HCT116 (cell line): ENCODE results near the gene ABTB2. TPM values are rescaled to one million over a fixed set of nuclear protein-coding genes. Genes with fewer than 3 reads are reported as not detected.

Experiments
- ATAC-seq: fragments of 200-7000 bp; cut with Tn5 transposase; 2 replicates; pipeline ENCODE4 v1.9.1; 2020; ENCODE audit warnings: mild to moderate bottlenecking, moderate library complexity
- BruUV-seq: library from RNA; stranded (reverse); fragments of 400-500 nt; replicated peaks from 2 replicates; lab custom pipeline; 2021; lab: Mats Ljungman, UMichigan
- CTCF ChIA-PET: fragments of 300-600 bp; sonication (Branson Sonifier 250); formaldehyde crosslinking; loops from one replicate; lab custom pipeline; 2021; ENCODE audit warnings: antibody characterized with exemption; lab: Charles Lee
- POLR2A ChIA-PET: fragments of 300-600, 350-600 bp; sonication (Branson Sonifier 250); formaldehyde crosslinking; loops from one replicate; lab custom pipeline; 2021; ENCODE audit warnings: antibody characterized with exemption; lab: Charles Lee
- RAD21 ChIA-PET, 2 experiments: fragments of 300-600 bp; sonication (Branson Sonifier 250); formaldehyde crosslinking; loops; one replicate each; lab custom pipeline; 2023; ENCODE audit warnings: low total read pairs in 2 of 2; ENCODE audit not compliant: uncharacterized antibody in 2 of 2, unreplicated experiment in 2 of 2, low non-redundant PET in 1 of 2; lab: Charles Lee
- DNase-seq: peaks from one replicate; pipeline ENCODE4 v3.0.0-alpha.2; 2010; ENCODE audit warnings: low read depth, low spot score
- H2AFZ ChIP-seq: fragments of 200-600 bp; shearing (Covaris generic), sonication (generic); 2 replicates; pipeline ENCODE4 v1.6.1; 2017; ENCODE audit warnings: low read depth, mixed run types, mixed read lengths, antibody characterized with exemption, low read length; ENCODE audit not compliant: poor library complexity, severe bottlenecking
- H3K27ac ChIP-seq: 2 replicates; pipeline ENCODE4 v1.5.1; 2012; ENCODE audit warnings: low read depth, low read length
- H3K27me3 ChIP-seq: fragments of 200-600 bp; sonication (generic); 2 replicates; pipeline ENCODE4 v1.6.1; 2016; ENCODE audit warnings: mixed run types, low read length, mixed read lengths; ENCODE audit not compliant: insufficient read depth
- H3K36me3 ChIP-seq, 2 experiments: fragments of 200-500 bp in 1 of 2; fragments of 200-600 bp in 1 of 2; sonication (Bioruptor generic) in 1 of 2; sonication (generic) in 1 of 2; 2 replicates each; pipeline versions ENCODE4 v1.5.1 to v1.6.1; 2014 to 2016; ENCODE audit warnings: low read length in 2 of 2, inconsistent platforms in 1 of 2, mixed read lengths in 1 of 2, mixed run types in 1 of 2; ENCODE audit not compliant: insufficient read depth in 2 of 2, control insufficient read depth in 1 of 2
- H3K4me1 ChIP-seq, 2 experiments: fragments of 200-600 bp in 1 of 2; sonication (generic) in 1 of 2; 2 replicates each; pipeline versions ENCODE4 v1.5.1 to v1.6.1; 2012 to 2017; ENCODE audit warnings: low read length in 2 of 2, inconsistent platforms in 1 of 2, mild to moderate bottlenecking in 1 of 2, mixed read lengths in 1 of 2, mixed run types in 1 of 2, moderate library complexity in 1 of 2; ENCODE audit not compliant: insufficient read depth in 2 of 2, control insufficient read depth in 1 of 2
- H3K4me2 ChIP-seq: fragments of 200-600 bp; sonication (generic); 2 replicates; pipeline ENCODE4 v1.6.1; 2017; ENCODE audit warnings: mixed run types, low read length, mixed read lengths
- H3K4me3 ChIP-seq, 2 experiments: fragments of 200-600 bp in 1 of 2; sonication (generic) in 1 of 2; replicated peaks in 1 of 2; 2 replicates each; pipeline ENCODE4 v1.5.1; 2011 to 2016; ENCODE audit warnings: low read length in 2 of 2, control low read depth in 1 of 2, low read depth in 1 of 2, mild to moderate bottlenecking in 1 of 2, mixed read lengths in 1 of 2, mixed run types in 1 of 2
- H3K79me2 ChIP-seq: fragments of 200-600 bp; sonication (generic); 2 replicates; pipeline ENCODE4 v1.6.1; 2017; ENCODE audit warnings: mild to moderate bottlenecking, mixed run types, low read length, moderate library complexity, mixed read lengths; ENCODE audit not compliant: insufficient read depth
- H3K9ac ChIP-seq: fragments of 200-600 bp; sonication (generic); 2 replicates; pipeline ENCODE4 v1.6.1; 2016; ENCODE audit warnings: low read length, mixed read lengths
- H3K9me2 ChIP-seq: fragments of 200-600 bp; sonication (generic), shearing (Covaris generic); 2 replicates; pipeline ENCODE4 v1.6.1; 2017; ENCODE audit warnings: mixed run types, mild to moderate bottlenecking, moderate library complexity; ENCODE audit not compliant: insufficient read depth
- H3K9me3 ChIP-seq, 2 experiments: fragments of 200-500 bp in 1 of 2; fragments of 200-600 bp in 1 of 2; sonication (Bioruptor generic) in 1 of 2; sonication (generic) in 1 of 2; 2 replicates each; pipeline ENCODE4 v1.6.1; 2014 to 2017; ENCODE audit warnings: low read length in 2 of 2, mixed read lengths in 2 of 2, inconsistent platforms in 1 of 2, low read depth in 1 of 2, mild to moderate bottlenecking in 1 of 2, mixed run types in 1 of 2, moderate library complexity in 1 of 2; ENCODE audit not compliant: control insufficient read depth in 1 of 2, insufficient read depth in 1 of 2
- H4K20me1 ChIP-seq: fragments of 200-600 bp; sonication (generic), shearing (Covaris generic); 2 replicates; pipeline ENCODE4 v1.6.1; 2017; ENCODE audit warnings: mixed run types, mild to moderate bottlenecking, moderate library complexity; ENCODE audit not compliant: insufficient read depth
- CBX3 ChIP-seq: IDR thresholded peaks from 2 replicates; pipeline ENCODE4 v1.6.1; 2012; ENCODE audit warnings: low read depth
- CEBPB ChIP-seq: IDR thresholded peaks from 2 replicates; pipeline ENCODE4 v1.6.1; 2012; ENCODE audit warnings: low read depth
- EGR1 ChIP-seq: IDR thresholded peaks from 2 replicates; pipeline ENCODE4 v1.6.1; 2012; ENCODE audit warnings: low read depth
- ELF1 ChIP-seq: IDR thresholded peaks from 2 replicates; pipeline ENCODE4 v1.6.1; 2012; ENCODE audit warnings: low read depth, borderline replicate concordance
- EZH2 ChIP-seq: fragments of 200-600 bp; sonication (generic); IDR thresholded peaks from 2 replicates; pipeline ENCODE4 v1.6.1; 2017; ENCODE audit warnings: antibody characterized with exemption, mixed run types
- JUND ChIP-seq: IDR thresholded peaks from 2 replicates; pipeline ENCODE4 v1.6.1; 2012
- MAX ChIP-seq: IDR thresholded peaks from 2 replicates; pipeline ENCODE4 v1.6.1; 2012
- POLR2A ChIP-seq: IDR thresholded peaks from 2 replicates; pipeline ENCODE4 v1.7.0; 2011; ENCODE audit warnings: borderline replicate concordance; ENCODE audit not compliant: insufficient read depth, insufficient read length; ENCODE audit errors: extremely low read depth
- POLR2AphosphoS5 ChIP-seq: IDR thresholded peaks from 2 replicates; pipeline ENCODE4 v1.6.1; 2011; ENCODE audit warnings: mild to moderate bottlenecking, low read depth, low read length, moderate library complexity
- RAD21 ChIP-seq: IDR thresholded peaks from 2 replicates; pipeline ENCODE4 v1.6.1; 2012; ENCODE audit warnings: low read depth, mild to moderate bottlenecking
- SIN3A ChIP-seq: IDR thresholded peaks from 2 replicates; pipeline ENCODE4 v1.6.1; 2012; ENCODE audit warnings: low read depth
- SP1 ChIP-seq: IDR thresholded peaks from 2 replicates; pipeline ENCODE4 v1.6.1; 2012; ENCODE audit warnings: low read depth
- SRF ChIP-seq: IDR thresholded peaks from 2 replicates; pipeline ENCODE4 v1.6.1; 2012; ENCODE audit warnings: low read depth
- TCF7L2 ChIP-seq: IDR thresholded peaks from 2 replicates; pipeline ENCODE4 v1.7.0; 2011; ENCODE audit warnings: borderline replicate concordance, inconsistent platforms; ENCODE audit not compliant: insufficient read depth, insufficient read length; ENCODE audit errors: extremely low read depth
- YY1 ChIP-seq: IDR thresholded peaks from 2 replicates; pipeline ENCODE4 v1.6.1; 2011; ENCODE audit warnings: low read length, low read depth, moderate library complexity, mild to moderate bottlenecking; ENCODE audit not compliant: insufficient replicate concordance; ENCODE audit errors: extremely low read depth
- ZBTB33 ChIP-seq: IDR thresholded peaks from 2 replicates; pipeline ENCODE4 v1.6.1; 2011; ENCODE audit warnings: mild to moderate bottlenecking, low read length, moderate library complexity; ENCODE audit not compliant: insufficient replicate concordance; ENCODE audit errors: extremely low read depth
- ZNF274 ChIP-seq: fragments of 200-500 bp; sonication (Bioruptor generic); IDR thresholded peaks from 2 replicates; pipeline ENCODE4 v1.6.1; 2014; ENCODE audit warnings: mild to moderate bottlenecking, low read depth, low read length, inconsistent platforms
- intact Hi-C: fragments of 100-400 bp; cut with micrococcal nuclease; formaldehyde crosslinking; loops from 2 replicates; pipeline ENCODE4 v1.10.0; 2022
- total RNA-seq: library from RNA; stranded (reverse); gene quantifications from one replicate; pipeline ENCODE4 v1.2.1, GENCODE V29; 2021; ENCODE audit not compliant: unreplicated experiment
- TF ChIP-seq, protein P1 (sequence below): IDR thresholded peaks from 2 replicates; pipeline ENCODE4 v1.6.1; 2012
- TF ChIP-seq, protein P2 (sequence below): IDR thresholded peaks from 2 replicates; pipeline ENCODE4 v1.6.1; 2012; ENCODE audit warnings: low read depth
- TF ChIP-seq, protein P3 (sequence below), 3 experiments: fragments of 200-600 bp in 1 of 3; sonication (generic) in 1 of 3; IDR thresholded peaks in 2 of 3; conservative IDR thresholded peaks in 1 of 3; 2 replicates each; pipeline ENCODE4 v1.5.1; 2012 to 2017; ENCODE audit warnings: low read depth in 2 of 3, low read length in 2 of 3, antibody characterized with exemption in 1 of 3, borderline replicate concordance in 1 of 3, control low read depth in 1 of 3, mild to moderate bottlenecking in 1 of 3, mixed read lengths in 1 of 3, mixed run types in 1 of 3, moderate library complexity in 1 of 3; ENCODE audit not compliant: insufficient read depth in 1 of 3

Gene ABTB2
- total RNA-seq, 1 experiment from 2014 or later = 6.8 TPM

- DNase-seq (no peak), ATAC-seq (no peak)
- CTCF ChIA-PET = interaction anchor here (1.6 kb wide), 1 partner anchor 10 kb away, joined by 4 read pairs; no protein-coding TSS in a partner anchor
- Histone ChIP-seq H3K27ac (no peak overlapping the region), H3K4me3 (no peak overlapping the region), H3K4me1 (no peaks in the 10 kb centered on the region; a peak in 1 of 4 replicates), H2AFZ (no peak overlapping the region), H4K20me1 (no peaks in the 10 kb centered on the region), H3K9me3 (no peaks in the 10 kb centered on the region), H3K36me3 (no peaks in the 10 kb centered on the region), H3K9ac (no peak overlapping the region), H3K79me2 (no peaks in the 10 kb centered on the region), H3K9me2 (no peaks in the 10 kb centered on the region), H3K27me3 (no peaks in the 10 kb centered on the region), H3K4me2 (no peak overlapping the region)
- POLR2A ChIA-PET = no interaction called here
- BruUV-seq = no TSS peak
- RAD21 ChIA-PET = no interaction called here
- TF ChIP-seq POLR2AphosphoS5 = no peak
- TF ChIP-seq CBX3 = no peak
- no peak for TF ChIP-seq POLR2A
- no peak for TF ChIP-seq CEBPB
- TF ChIP-seq EGR1 = no peak
- no peak for TF ChIP-seq ELF1
- TF ChIP-seq, protein P1, sequence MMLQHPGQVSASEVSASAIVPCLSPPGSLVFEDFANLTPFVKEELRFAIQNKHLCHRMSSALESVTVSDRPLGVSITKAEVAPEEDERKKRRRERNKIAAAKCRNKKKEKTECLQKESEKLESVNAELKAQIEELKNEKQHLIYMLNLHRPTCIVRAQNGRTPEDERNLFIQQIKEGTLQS = no peak
- TF ChIP-seq TCF7L2 = no peak
- no peak for TF ChIP-seq JUND
- no peak for TF ChIP-seq SRF
- TF ChIP-seq EZH2 = no peak
- no peak for TF ChIP-seq RAD21
- no peak for TF ChIP-seq ZBTB33
- TF ChIP-seq SIN3A = no peak
- no peak for TF ChIP-seq MAX
- no peak for TF ChIP-seq ZNF274
- TF ChIP-seq SP1 = no peak
- no peak for TF ChIP-seq YY1
- TF ChIP-seq, protein P2, sequence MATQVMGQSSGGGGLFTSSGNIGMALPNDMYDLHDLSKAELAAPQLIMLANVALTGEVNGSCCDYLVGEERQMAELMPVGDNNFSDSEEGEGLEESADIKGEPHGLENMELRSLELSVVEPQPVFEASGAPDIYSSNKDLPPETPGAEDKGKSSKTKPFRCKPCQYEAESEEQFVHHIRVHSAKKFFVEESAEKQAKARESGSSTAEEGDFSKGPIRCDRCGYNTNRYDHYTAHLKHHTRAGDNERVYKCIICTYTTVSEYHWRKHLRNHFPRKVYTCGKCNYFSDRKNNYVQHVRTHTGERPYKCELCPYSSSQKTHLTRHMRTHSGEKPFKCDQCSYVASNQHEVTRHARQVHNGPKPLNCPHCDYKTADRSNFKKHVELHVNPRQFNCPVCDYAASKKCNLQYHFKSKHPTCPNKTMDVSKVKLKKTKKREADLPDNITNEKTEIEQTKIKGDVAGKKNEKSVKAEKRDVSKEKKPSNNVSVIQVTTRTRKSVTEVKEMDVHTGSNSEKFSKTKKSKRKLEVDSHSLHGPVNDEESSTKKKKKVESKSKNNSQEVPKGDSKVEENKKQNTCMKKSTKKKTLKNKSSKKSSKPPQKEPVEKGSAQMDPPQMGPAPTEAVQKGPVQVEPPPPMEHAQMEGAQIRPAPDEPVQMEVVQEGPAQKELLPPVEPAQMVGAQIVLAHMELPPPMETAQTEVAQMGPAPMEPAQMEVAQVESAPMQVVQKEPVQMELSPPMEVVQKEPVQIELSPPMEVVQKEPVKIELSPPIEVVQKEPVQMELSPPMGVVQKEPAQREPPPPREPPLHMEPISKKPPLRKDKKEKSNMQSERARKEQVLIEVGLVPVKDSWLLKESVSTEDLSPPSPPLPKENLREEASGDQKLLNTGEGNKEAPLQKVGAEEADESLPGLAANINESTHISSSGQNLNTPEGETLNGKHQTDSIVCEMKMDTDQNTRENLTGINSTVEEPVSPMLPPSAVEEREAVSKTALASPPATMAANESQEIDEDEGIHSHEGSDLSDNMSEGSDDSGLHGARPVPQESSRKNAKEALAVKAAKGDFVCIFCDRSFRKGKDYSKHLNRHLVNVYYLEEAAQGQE = no peak
- TF ChIP-seq, protein P3, sequence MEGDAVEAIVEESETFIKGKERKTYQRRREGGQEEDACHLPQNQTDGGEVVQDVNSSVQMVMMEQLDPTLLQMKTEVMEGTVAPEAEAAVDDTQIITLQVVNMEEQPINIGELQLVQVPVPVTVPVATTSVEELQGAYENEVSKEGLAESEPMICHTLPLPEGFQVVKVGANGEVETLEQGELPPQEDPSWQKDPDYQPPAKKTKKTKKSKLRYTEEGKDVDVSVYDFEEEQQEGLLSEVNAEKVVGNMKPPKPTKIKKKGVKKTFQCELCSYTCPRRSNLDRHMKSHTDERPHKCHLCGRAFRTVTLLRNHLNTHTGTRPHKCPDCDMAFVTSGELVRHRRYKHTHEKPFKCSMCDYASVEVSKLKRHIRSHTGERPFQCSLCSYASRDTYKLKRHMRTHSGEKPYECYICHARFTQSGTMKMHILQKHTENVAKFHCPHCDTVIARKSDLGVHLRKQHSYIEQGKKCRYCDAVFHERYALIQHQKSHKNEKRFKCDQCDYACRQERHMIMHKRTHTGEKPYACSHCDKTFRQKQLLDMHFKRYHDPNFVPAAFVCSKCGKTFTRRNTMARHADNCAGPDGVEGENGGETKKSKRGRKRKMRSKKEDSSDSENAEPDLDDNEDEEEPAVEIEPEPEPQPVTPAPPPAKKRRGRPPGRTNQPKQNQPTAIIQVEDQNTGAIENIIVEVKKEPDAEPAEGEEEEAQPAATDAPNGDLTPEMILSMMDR (IDR thresholded peaks at IDR 0.05 in 2 of 3, conservative IDR thresholded peaks at IDR 0.05 in 1 of 3; ENCODE audit: borderline replicate concordance in 1 of 3, insufficient read depth in 1 of 3, low read depth in 2 of 3, low read length in 2 of 3) = no peak
- intact Hi-C loops = no loop called here
Measured at GRCh38 chr11:34184505-34185015, 173.2 kb downstream of the ABTB2 start.
